Panc1 (cell line): ENCODE data around the gene SSC5D. TPM values are rescaled to one million over a fixed set of nuclear protein-coding genes. Genes with fewer than 3 reads are reported as not detected.

Source experiments
- ATAC-seq: fragments of 200-7000 bp; cut with Tn5 transposase; 2 replicates; pipeline ENCODE4 v1.9.1; 2020; ENCODE audit warnings: mild to moderate bottlenecking, moderate library complexity
- BruUV-seq: library from RNA; stranded (reverse); fragments of 400-500 nt; replicated peaks from 2 replicates; lab custom pipeline; 2021; lab: Mats Ljungman, UMichigan
- CTCF ChIA-PET: fragments of 300-600 bp; sonication (Branson Sonifier 250); formaldehyde crosslinking; loops from one replicate; lab custom pipeline; 2022; ENCODE audit warnings: antibody characterized with exemption; lab: Charles Lee
- POLR2A ChIA-PET: fragments of 300-600 bp; sonication (Branson Sonifier 250); formaldehyde crosslinking; loops from one replicate; lab custom pipeline; 2022; ENCODE audit warnings: antibody characterized with exemption; lab: Charles Lee
- DNase-seq: peaks from one replicate; pipeline ENCODE4 v3.0.0-alpha.2; 2010; ENCODE audit warnings: low read depth, low spot score
- H3K27ac ChIP-seq: 2 replicates; pipeline ENCODE4 v1.5.1; 2011; ENCODE audit warnings: mild to moderate bottlenecking, low read length, inconsistent platforms
- H3K27me3 ChIP-seq: fragments of 200-500 bp; sonication (Bioruptor generic); 2 replicates; pipeline ENCODE4 v1.6.0; 2014; ENCODE audit warnings: low read length, inconsistent platforms; ENCODE audit not compliant: control insufficient read depth, insufficient read depth
- H3K36me3 ChIP-seq: fragments of 200-500 bp; sonication (Bioruptor generic); 2 replicates; pipeline ENCODE4 v1.5.1; 2014; ENCODE audit warnings: inconsistent platforms, mild to moderate bottlenecking, low read length, moderate library complexity; ENCODE audit not compliant: control insufficient read depth, insufficient read depth
- H3K4me1 ChIP-seq: 2 replicates; pipeline ENCODE4 v1.5.1; 2011; ENCODE audit warnings: inconsistent platforms, mild to moderate bottlenecking, low read length, moderate library complexity; ENCODE audit not compliant: control insufficient read depth, insufficient read depth
- H3K4me3 ChIP-seq, 2 experiments: 2 replicates each; pipeline ENCODE4 v1.5.1; 2011 to 2012; ENCODE audit warnings: low read depth in 2 of 2, low read length in 2 of 2, mild to moderate bottlenecking in 2 of 2, inconsistent platforms in 1 of 2, moderate library complexity in 1 of 2
- H3K9me3 ChIP-seq: fragments of 200-500 bp; sonication (Bioruptor generic); 2 replicates; pipeline ENCODE4 v1.5.1; 2014; ENCODE audit warnings: low read depth, mild to moderate bottlenecking, inconsistent platforms, low read length, moderate library complexity; ENCODE audit not compliant: control insufficient read depth, insufficient read depth
- CTCF ChIP-seq: fragments of 450-650 bp; IDR thresholded peaks from 2 replicates; pipeline ENCODE4 v1.5.1; 2017; ENCODE audit warnings: mild to moderate bottlenecking
- POLR2AphosphoS5 ChIP-seq: IDR thresholded peaks from 2 replicates; pipeline ENCODE4 v1.6.1; 2012; ENCODE audit warnings: mild to moderate bottlenecking, low read depth, low read length, moderate library complexity
- REST ChIP-seq, 2 experiments: IDR thresholded peaks; 2 replicates each; pipeline ENCODE4 v1.6.1; 2011 to 2012; ENCODE audit warnings: low read depth in 2 of 2, control low read depth in 1 of 2, low read length in 1 of 2, mild to moderate bottlenecking in 1 of 2, moderate library complexity in 1 of 2; ENCODE audit not compliant: insufficient read depth in 1 of 2
- SIN3A ChIP-seq: IDR thresholded peaks from 2 replicates; pipeline ENCODE4 v1.6.1; 2012; ENCODE audit warnings: low read depth, mild to moderate bottlenecking, low read length, moderate library complexity, borderline replicate concordance; ENCODE audit not compliant: insufficient read depth
- TCF7L2 ChIP-seq: IDR thresholded peaks from 2 replicates; pipeline ENCODE4 v1.6.1; 2011; ENCODE audit warnings: mild to moderate bottlenecking, low read depth, low read length, inconsistent platforms
- in situ Hi-C: cut with HindIII; loops from 2 replicates; pipeline ENCODE4 v1.10.0; 2016; ENCODE audit warnings: low sequenced_read_pairs, low pct_unique_long_range_greater_than_20kb
- intact Hi-C: fragments of 100-400 bp; cut with micrococcal nuclease; formaldehyde crosslinking; loops from one replicate; pipeline ENCODE4 v1.10.0; 2022; ENCODE audit not compliant: unreplicated experiment
- total RNA-seq: library from RNA; stranded (reverse); gene quantifications from one replicate; pipeline ENCODE4 v1.2.1, GENCODE V29; 2021; ENCODE audit not compliant: unreplicated experiment

Gene SSC5D
- total RNA-seq, 1 experiment from 2014 or later, result 13.0 TPM

GRCh38 chr19:55464662-55465054 is 23.6 kb upstream of the SSC5D start, which contains the start of gene C19orf85:
Gene C19orf85, minus strand, starts transcription at chr19:55464751. Its CDS starts 197 bp downstream, at chr19:55464554.
- Histone ChIP-seq H3K9me3 (no peaks in the 10 kb centered on the region), H3K27ac (no peak within 1 kb of the TSS), H3K36me3 (no peaks in the 10 kb centered on the region), H3K4me3 (no peak within 1 kb of the TSS), H3K27me3 (no peaks in the 10 kb centered on the region), H3K4me1 (peaks cover 21% of the 10 kb centered on the region)
- intact Hi-C loops, result no loop called here
- in situ Hi-C loops, result no loop called here
- DNase-seq, result no peak
- BruUV-seq, result no TSS peak
- CTCF ChIA-PET, result no interaction called here
- ATAC-seq, result no peak
- TF ChIP-seq SIN3A (no peak), TCF7L2 (no peak), REST (IDR thresholded peaks at IDR 0.05; ENCODE audit: insufficient read depth in 1 of 2, low read depth in 2 of 2, low read length in 1 of 2) (no peak), POLR2AphosphoS5 (no peak), CTCF (no peak)
- POLR2A ChIA-PET, result no interaction called here

- Histone ChIP-seq H3K36me3 (no peaks in the 10 kb centered on the region), H3K27me3 (no peaks in the 10 kb centered on the region), H3K4me3 (no peak overlapping the region), H3K27ac (no peak overlapping the region), H3K4me1 (peaks cover 12% of the 10 kb centered on the region; the same call in 1 of the 2 replicates), H3K9me3 (no peaks in the 10 kb centered on the region)
- TF ChIP-seq REST (IDR thresholded peaks at IDR 0.05; ENCODE audit: insufficient read depth in 1 of 2, low read depth in 2 of 2, low read length in 1 of 2) (no peak), SIN3A (no peak), CTCF (no peak), POLR2AphosphoS5 (no peak), TCF7L2 (no peak)
- ATAC-seq (no peak), DNase-seq (no peak)
- intact Hi-C loops, result no loop called here
- ChIA-PET POLR2A (no interaction called here), CTCF (no interaction called here)
- in situ Hi-C loops, result no loop called here
- BruUV-seq, result no TSS peak
Measured at GRCh38 chr19:55465460-55466240, 22.6 kb upstream of the SSC5D start.
